ENCODE results near the gene TAOK1.

DNA sequence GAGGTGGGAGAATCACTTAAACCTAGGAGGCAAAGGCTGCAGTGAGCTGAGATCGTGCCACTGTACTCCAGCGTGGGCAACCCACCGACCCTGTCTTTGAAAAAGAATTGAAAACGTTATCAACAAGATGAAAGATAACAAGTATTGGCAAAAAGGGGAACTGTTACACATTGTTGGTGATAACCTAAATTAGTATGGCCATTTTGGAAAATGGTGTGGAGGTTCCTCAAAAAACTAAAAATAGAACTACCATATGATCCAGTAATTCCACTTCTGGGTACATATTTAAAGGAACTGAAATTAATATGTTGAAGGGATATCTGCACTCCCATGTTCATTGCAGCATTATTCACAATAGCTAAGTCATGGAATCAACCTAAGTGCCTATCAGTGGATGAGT, 115.7 kb downstream of the TAOK1 start:
- TF ChIP-seq, protein P1, sequence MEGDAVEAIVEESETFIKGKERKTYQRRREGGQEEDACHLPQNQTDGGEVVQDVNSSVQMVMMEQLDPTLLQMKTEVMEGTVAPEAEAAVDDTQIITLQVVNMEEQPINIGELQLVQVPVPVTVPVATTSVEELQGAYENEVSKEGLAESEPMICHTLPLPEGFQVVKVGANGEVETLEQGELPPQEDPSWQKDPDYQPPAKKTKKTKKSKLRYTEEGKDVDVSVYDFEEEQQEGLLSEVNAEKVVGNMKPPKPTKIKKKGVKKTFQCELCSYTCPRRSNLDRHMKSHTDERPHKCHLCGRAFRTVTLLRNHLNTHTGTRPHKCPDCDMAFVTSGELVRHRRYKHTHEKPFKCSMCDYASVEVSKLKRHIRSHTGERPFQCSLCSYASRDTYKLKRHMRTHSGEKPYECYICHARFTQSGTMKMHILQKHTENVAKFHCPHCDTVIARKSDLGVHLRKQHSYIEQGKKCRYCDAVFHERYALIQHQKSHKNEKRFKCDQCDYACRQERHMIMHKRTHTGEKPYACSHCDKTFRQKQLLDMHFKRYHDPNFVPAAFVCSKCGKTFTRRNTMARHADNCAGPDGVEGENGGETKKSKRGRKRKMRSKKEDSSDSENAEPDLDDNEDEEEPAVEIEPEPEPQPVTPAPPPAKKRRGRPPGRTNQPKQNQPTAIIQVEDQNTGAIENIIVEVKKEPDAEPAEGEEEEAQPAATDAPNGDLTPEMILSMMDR (IDR thresholded peaks at IDR 0.05 in 2 of 3, conservative IDR thresholded peaks at IDR 0.05 in 1 of 3; ENCODE audit: borderline replicate concordance in 1 of 3, insufficient read depth in 1 of 3, low read depth in 2 of 3, low read length in 2 of 3), result no peak
- no peak for TF ChIP-seq JUND (IDR thresholded peaks at IDR 0.05)
- TF ChIP-seq CEBPB (IDR thresholded peaks at IDR 0.05; ENCODE audit: low read depth), result no peak
- no peak for TF ChIP-seq SP1 (IDR thresholded peaks at IDR 0.05; ENCODE audit: low read depth)
- TF ChIP-seq ZNF274 (IDR thresholded peaks at IDR 0.05; ENCODE audit: low read depth, low read length), result no peak
- TF ChIP-seq, protein P2, sequence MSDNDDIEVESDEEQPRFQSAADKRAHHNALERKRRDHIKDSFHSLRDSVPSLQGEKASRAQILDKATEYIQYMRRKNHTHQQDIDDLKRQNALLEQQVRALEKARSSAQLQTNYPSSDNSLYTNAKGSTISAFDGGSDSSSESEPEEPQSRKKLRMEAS (IDR thresholded peaks at IDR 0.05), result no peak
- no peak for TF ChIP-seq EZH2phosphoT487 (IDR thresholded peaks at IDR 0.05; ENCODE audit: borderline replicate concordance)
- TF ChIP-seq YY1 (IDR thresholded peaks at IDR 0.05; ENCODE audit: extremely low read depth, insufficient replicate concordance, low read depth, low read length), result no peak
- TF ChIP-seq EZH2 (IDR thresholded peaks at IDR 0.05), result no peak
- no peak for TF ChIP-seq TCF7L2 (IDR thresholded peaks at IDR 0.05; ENCODE audit: borderline replicate concordance, extremely low read depth, insufficient read depth, insufficient read length)
- TF ChIP-seq SIN3A (IDR thresholded peaks at IDR 0.05; ENCODE audit: low read depth), result no peak
- no peak for TF ChIP-seq POLR2A (IDR thresholded peaks at IDR 0.05; ENCODE audit: borderline replicate concordance, extremely low read depth, insufficient read depth, insufficient read length)
- no peak for TF ChIP-seq CBX3 (IDR thresholded peaks at IDR 0.05; ENCODE audit: low read depth)

All from HCT116 (cell line).